Muscle of leg (tissue), 11 donors: ENCODE data around the gene TMEM204. TPM values are rescaled to one million over a fixed set of nuclear protein-coding genes. Genes with fewer than 3 reads are reported as not detected.

ENCODE experiments used
- DNase-seq: peaks from one replicate; pipeline ENCODE4 v3.0.0; 2013
- H3K27ac ChIP-seq: one replicate; pipeline ENCODE4 v1.5.1; 2013; ENCODE audit warnings: mild to moderate bottlenecking, low read length, control low read depth
- H3K27me3 ChIP-seq: one replicate; pipeline ENCODE4 v1.6.1; 2013; ENCODE audit warnings: low read length; ENCODE audit not compliant: control insufficient read depth, insufficient read depth
- H3K36me3 ChIP-seq: one replicate; pipeline ENCODE4 v1.6.1; 2013; ENCODE audit warnings: low read length; ENCODE audit not compliant: control insufficient read depth, insufficient read depth
- H3K4me1 ChIP-seq: one replicate; pipeline ENCODE4 v1.6.1; 2013; ENCODE audit warnings: low read length; ENCODE audit not compliant: control insufficient read depth, insufficient read depth
- H3K4me3 ChIP-seq: one replicate; pipeline ENCODE4 v1.5.1; 2013; ENCODE audit warnings: low read length, control low read depth
- H3K9me3 ChIP-seq: replicated peaks from 2 replicates; pipeline ENCODE4 v1.6.1; 2013; ENCODE audit warnings: low read depth, low read length; ENCODE audit not compliant: control insufficient read depth
- WGBS: methylation state at CpG from one replicate; pipeline ENCODE4 v1.1.5; 2013; ENCODE audit warnings: missing lambda C conversion rate; ENCODE audit not compliant: insufficient coverage; 5-methylcytosine and 5-hydroxymethylcytosine counted together
- polyA plus RNA-seq, 8 donors: library from polyadenylated mRNA; unstranded; fragments of 120-200 nt; gene quantifications; one replicate each; pipeline versions ENCODE4 v1.2.1 to v1.2.3, GENCODE V29; 2013; ENCODE audit warnings: inconsistent platforms in 1 of 8, low replicate concordance in 1 of 8; ENCODE audit not compliant: insufficient read length in 8 of 8, insufficient read depth in 1 of 8
- total RNA-seq: library from RNA; stranded (reverse); fragments of 120-200 nt; gene quantifications from one replicate; pipeline ENCODE4 v1.2.4, GENCODE V29; 2013

The TMEM204 gene
- total and polyA plus RNA-seq, 9 donors: 14.6 to 22.2 (median 18.0) TPM

- Histone ChIP-seq H3K36me3 (peaks cover 44% of the 10 kb centered on the region), H3K4me3 (no peak overlapping the region), H3K4me1 (no peaks in the 10 kb centered on the region), H3K27ac (no peak overlapping the region), H3K27me3 (no peaks in the 10 kb centered on the region), H3K9me3 (peaks cover 4% of the 10 kb centered on the region)
- WGBS: 92% methylated on average over 17 of the region's 17 CpGs
- no peak for DNase-seq
Observed at GRCh38 chr16:1519831-1520230, 13.6 kb upstream of the TMEM204 start.

GRCh38 chr16:1520461-1520860, 13.0 kb upstream of the TMEM204 start:
- WGBS: 97% methylated on average over 18 of the region's 19 CpGs

DNA sequence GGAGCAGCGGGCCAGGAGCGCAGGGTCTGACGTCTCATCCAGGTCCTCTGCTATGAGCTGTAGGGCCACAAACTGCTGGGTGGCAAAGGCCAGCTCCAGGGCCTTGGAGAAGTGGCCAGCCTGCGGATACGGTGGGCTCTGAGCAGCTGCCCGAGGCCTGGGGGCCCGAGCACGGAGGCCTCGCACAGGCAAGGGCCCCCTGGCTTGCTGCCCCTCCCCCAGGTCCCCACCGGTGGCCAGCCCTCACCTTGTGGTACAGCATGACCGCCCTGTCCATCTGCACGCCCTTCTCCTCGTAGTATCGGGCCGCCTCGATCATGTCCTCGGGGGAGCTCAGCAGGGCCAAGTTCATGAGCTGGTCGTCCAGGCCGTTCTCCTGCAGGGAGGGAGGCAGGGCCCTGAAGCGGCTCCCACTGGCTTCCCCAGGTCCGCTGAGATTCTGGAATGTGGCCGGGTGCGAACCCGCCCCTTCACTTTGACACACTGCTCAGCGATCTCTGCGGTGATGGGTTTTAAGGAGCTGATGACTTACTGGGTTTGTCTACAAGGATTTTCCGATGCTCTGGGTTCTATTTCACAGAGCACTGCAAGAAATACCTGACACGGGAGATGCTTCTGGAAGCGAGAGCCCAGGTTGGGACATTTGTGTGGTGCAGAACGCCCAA, 9.8 kb upstream of the TMEM204 start:
- 78% methylated on average over 29 of the region's 30 CpGs for WGBS
- Histone ChIP-seq H3K27me3 (no peaks in the 10 kb centered on the region), H3K4me1 (peaks cover 16% of the 10 kb centered on the region), H3K27ac (no peak overlapping the region), H3K4me3 (no peak overlapping the region), H3K9me3 (no peaks in the 10 kb centered on the region), H3K36me3 (peaks cover 39% of the 10 kb centered on the region)
- no peak for DNase-seq

More at GRCh38 chr16:1520461-1520860, 13.0 kb upstream of the TMEM204 start:
- H3K27me3 ChIP-seq: no peaks in the 10 kb centered on the region
- DNase-seq: no peak
- peaks cover 47% of the 10 kb centered on the region for H3K36me3 ChIP-seq
- H3K4me1 ChIP-seq: no peaks in the 10 kb centered on the region
- H3K27ac ChIP-seq: no peak overlapping the region
- H3K9me3 ChIP-seq: no peaks in the 10 kb centered on the region
- no peak overlapping the region for H3K4me3 ChIP-seq

DNA sequence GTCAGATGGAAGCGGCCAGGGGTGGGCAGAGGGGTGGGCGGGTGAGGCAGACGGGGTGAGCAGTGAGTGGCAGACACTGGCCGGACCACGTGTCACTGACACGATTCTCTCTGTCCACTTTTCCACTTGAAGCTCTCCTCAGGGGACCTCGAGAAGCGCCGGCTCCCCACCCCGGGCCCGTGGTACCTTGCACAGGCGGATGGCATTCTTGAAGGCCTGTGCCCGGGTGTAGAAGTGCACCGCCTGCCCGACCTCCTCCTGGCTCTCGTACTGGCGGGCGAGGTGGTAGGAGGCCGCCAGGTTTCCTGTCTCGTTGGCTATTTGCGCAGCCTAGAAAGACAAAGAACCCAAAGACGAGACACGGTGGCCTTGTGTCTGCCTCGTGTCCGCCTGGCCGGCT, 9.1 kb upstream of the TMEM204 start:
- DNase-seq: no peak
- peaks cover 17% of the 10 kb centered on the region for H3K4me1 ChIP-seq
- H3K4me3 ChIP-seq: no peak overlapping the region
- peaks cover 33% of the 10 kb centered on the region for H3K36me3 ChIP-seq
- no peaks in the 10 kb centered on the region for H3K9me3 ChIP-seq
- H3K27me3 ChIP-seq: no peaks in the 10 kb centered on the region
- WGBS: 82% methylated on average over 25 of the region's 26 CpGs
- no peak overlapping the region for H3K27ac ChIP-seq

- H3K27me3 ChIP-seq: no peaks in the 10 kb centered on the region
- H3K4me3 ChIP-seq: no peak overlapping the region
- H3K27ac ChIP-seq: no peak overlapping the region
- peaks cover 18% of the 10 kb centered on the region for H3K36me3 ChIP-seq
- H3K4me1 ChIP-seq: peaks cover 28% of the 10 kb centered on the region
- 91% methylated on average over 34 of the region's 44 CpGs for WGBS
- H3K9me3 ChIP-seq: no peaks in the 10 kb centered on the region
- DNase-seq: no peak
Observed at GRCh38 chr16:1525871-1526607, 7.4 kb upstream of the TMEM204 start.

- 76% methylated on average over 36 of the region's 38 CpGs for WGBS
- no peak overlapping the region for H3K4me3 ChIP-seq
- peaks cover 36% of the 10 kb centered on the region for H3K4me1 ChIP-seq
- no peak overlapping the region for H3K27ac ChIP-seq
- DNase-seq: no peak
- no peaks in the 10 kb centered on the region for H3K27me3 ChIP-seq
- H3K36me3 ChIP-seq: peaks cover 18% of the 10 kb centered on the region
- H3K9me3 ChIP-seq: no peaks in the 10 kb centered on the region
Observed at GRCh38 chr16:1526608-1527555, 6.6 kb upstream of the TMEM204 start.

DNA sequence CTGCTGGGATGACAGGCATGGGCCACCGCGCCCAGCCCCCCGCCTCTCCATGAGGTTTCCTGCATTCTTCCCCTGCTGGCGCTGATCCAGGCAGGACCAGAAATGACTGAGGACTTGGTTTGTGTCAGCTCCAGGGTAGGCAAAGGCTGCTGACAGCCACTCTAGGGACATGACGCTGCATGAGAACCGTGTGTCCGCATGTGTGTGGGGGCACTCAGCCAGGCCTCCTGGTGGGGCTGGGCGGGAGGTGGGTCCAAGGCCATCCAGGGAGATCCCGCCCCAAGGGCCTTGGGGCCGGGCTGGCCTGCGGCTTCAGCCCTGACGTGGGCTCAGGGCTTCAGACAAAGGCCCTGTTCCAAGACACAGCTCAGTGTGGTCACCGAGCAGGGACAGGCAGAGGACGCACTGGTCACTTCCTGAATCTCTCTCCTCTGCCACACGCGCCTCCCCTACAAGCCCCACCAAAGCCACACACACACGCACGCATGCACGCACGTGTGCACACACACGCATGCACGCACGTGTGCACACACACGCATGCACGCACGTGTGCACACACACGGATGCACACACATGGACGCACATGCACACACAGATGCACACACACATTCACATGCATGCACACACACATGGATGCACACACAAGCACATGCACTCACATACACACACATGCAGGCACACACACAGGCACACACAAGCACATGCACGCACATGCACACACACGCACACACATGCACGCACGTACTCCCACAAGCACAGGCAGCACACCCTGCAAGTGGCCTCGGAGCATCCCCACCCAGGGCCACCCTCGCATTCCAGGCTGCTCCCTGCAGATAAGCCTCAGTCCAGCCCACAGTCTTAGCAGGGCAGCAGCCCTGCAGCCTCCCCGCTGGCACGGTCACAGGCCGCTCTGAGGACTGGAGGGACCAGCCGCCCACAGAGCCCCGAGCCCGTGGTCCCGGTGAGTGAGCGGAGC, 5.3 kb upstream of the TMEM204 start:
- Histone ChIP-seq H3K9me3 (no peaks in the 10 kb centered on the region), H3K4me3 (no peak overlapping the region), H3K27ac (peak overlapping the region; percentile 35), H3K27me3 (no peaks in the 10 kb centered on the region), H3K4me1 (peaks cover 48% of the 10 kb centered on the region), H3K36me3 (peaks cover 17% of the 10 kb centered on the region)
- DNase-seq: peak; percentile 67
- 55% methylated on average over 39 of the region's 42 CpGs for WGBS

GRCh38 chr16:1528921-1529537, 4.4 kb upstream of the TMEM204 start:
- Histone ChIP-seq H3K4me1 (peaks cover 51% of the 10 kb centered on the region), H3K4me3 (no peak overlapping the region), H3K9me3 (no peaks in the 10 kb centered on the region), H3K27me3 (no peaks in the 10 kb centered on the region), H3K36me3 (peaks cover 9% of the 10 kb centered on the region), H3K27ac (no peak overlapping the region)
- WGBS: 89% methylated on average over 28 of the region's 29 CpGs
- DNase-seq: no peak

DNA sequence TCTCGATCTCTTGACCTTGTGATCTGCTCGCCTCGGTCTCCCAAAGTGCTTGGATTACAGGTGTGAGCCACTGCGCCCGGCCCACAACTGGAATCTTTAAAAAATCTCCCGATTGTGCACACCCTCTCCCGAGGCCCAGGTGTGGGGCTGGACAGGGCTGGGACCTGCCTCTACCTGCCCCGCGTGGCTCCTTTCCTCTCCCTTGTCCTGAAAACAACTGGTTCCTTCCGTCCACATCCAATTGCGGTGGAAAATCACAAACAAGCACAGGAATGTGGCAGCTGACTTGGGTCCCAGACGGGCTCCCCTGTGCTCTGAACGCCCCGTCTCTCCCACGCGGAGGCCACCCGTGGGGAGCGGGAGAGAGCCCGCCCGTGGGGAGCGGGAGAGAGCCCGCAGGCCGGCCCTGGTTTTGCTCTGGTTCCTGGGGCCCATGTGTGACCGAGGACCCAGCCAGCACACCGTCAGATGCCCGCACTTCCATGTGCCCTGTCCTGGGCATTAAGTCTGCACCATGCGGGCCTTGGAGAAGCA, 3.0 kb upstream of the TMEM204 start:
- peaks cover 2% of the 10 kb centered on the region for H3K36me3 ChIP-seq
- no peak overlapping the region for H3K4me3 ChIP-seq
- no peak for DNase-seq
- no peaks in the 10 kb centered on the region for H3K27me3 ChIP-seq
- no peaks in the 10 kb centered on the region for H3K9me3 ChIP-seq
- WGBS: 66% methylated on average over 23 of the region's 27 CpGs
- peaks cover 56% of the 10 kb centered on the region for H3K4me1 ChIP-seq
- H3K27ac ChIP-seq: peak overlapping the region; percentile 90
